GM12892 (cell line): ENCODE data around the gene HAGHL.
"Not testable (repeated sequence)": the region's sequence is repeated elsewhere in the genome, so short reads cannot be mapped to it uniquely, and the experiment has no call there.

Experiments used
- POLR2A ChIP-seq: IDR thresholded peaks from 2 replicates; pipeline ENCODE4 v1.6.1; 2011; ENCODE audit warnings: low read depth, low read length, control low read depth
- POLR2AphosphoS5 ChIP-seq: IDR thresholded peaks from 2 replicates; pipeline ENCODE4 v1.6.1; 2011; ENCODE audit warnings: low read depth, low read length, control low read depth

DNA sequence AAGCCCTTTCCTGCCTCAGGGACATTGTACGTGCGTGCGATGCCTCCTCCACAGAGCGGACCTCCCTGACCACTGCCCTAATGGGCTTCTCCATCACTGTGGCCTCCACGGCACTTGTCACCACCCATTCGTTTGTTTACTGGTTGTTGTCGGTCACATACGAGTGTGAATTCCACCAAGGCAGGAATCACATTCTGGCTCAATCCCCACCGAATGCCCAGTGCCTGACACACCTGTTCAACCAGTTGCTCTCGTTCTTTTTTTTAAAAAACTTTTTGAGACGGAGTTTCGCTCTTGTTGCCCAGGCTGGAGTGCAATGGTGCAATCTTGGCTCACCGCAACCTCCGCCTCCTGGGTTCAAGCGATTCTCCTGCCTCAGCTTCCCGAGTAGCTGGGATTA is 35.7 kb upstream of the HAGHL start:
- TF ChIP-seq POLR2A, POLR2AphosphoS5: not testable (repeated sequence)
